Measurements from ENCODE around the gene SLC6A13. TPM values are rescaled to one million over a fixed set of nuclear protein-coding genes. Genes with fewer than 3 reads are reported as not detected.

The SLC6A13 gene
- total and polyA plus RNA-seq, 2 donors (not counting 1 experiment from before 2014, with no cell fraction given): 0.22 to 0.54 TPM

DNA sequence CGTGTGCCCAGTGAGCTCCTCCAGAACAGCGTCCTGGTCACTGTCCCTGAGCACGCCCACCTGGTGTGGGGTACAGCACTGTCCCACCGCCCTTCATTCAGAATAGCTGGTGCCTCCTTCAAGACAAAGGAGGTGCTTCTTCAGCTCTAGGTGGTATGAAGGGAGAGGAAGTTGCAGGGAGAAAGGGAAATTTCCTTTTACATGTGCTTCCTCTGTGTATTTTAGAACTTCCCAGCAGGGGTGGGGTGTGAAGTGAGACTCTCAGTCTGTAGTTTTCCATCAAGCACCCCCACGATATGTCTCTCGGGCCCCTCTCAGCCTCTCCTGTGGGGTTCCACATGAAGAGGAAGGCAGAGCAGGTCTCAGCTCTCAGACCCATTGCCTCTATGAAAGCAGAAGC, 47.5 kb downstream of the SLC6A13 start:
- no peaks in the 10 kb centered on the region for H3K36me3 ChIP-seq (replicated peaks in 1 of 2; ENCODE audit: control extremely low read depth in 1 of 2, control insufficient read depth in 1 of 2, extremely low read depth in 1 of 2, insufficient read depth in 2 of 2, low read length in 1 of 2)
- H3K27ac Mint-ChIP-seq: no peak overlapping the region
- WGBS (ENCODE audit: insufficient coverage): 72% methylated on average over 6 of the region's 6 CpGs
- no peaks in the 10 kb centered on the region for H3K9me3 Mint-ChIP-seq (ENCODE audit: insufficient read depth)
- peaks cover 10% of the 10 kb centered on the region for H3K4me1 Mint-ChIP-seq
- H3K4me3 ChIP-seq (ENCODE audit: control extremely low read depth in 1 of 5, extremely low read depth in 1 of 5, insufficient read depth in 1 of 5, low read depth in 2 of 5, low read length in 4 of 5): no peak overlapping the region
- H3K9me3 ChIP-seq (ENCODE audit: control extremely low read depth in 1 of 3, control insufficient read depth in 2 of 3, insufficient read depth in 1 of 3, low read length in 2 of 3): peaks cover 0 to 5% (median 0%) of the 10 kb centered on the region in 3 donors
- ChIA-PET POLR2A (no interaction called here), CTCF (no interaction called here)
- no peak overlapping the region for H3K9ac ChIP-seq (ENCODE audit: low read length)
- no peak for ATAC-seq (ENCODE audit: low read depth)
- H3K79me2 ChIP-seq (ENCODE audit: control insufficient read depth, insufficient read depth, low read length): no peaks in the 10 kb centered on the region
- no peak overlapping the region for H3K4me2 ChIP-seq (replicated peaks; ENCODE audit: low read depth, low read length, poor library complexity, severe bottlenecking)
- H3K27me3 ChIP-seq (replicated peaks in 1 of 4; ENCODE audit: control extremely low read depth in 1 of 4, control insufficient read depth in 3 of 4, insufficient read depth in 4 of 4, low read length in 3 of 4): peaks cover 0 to 19% (median 4%) of the 10 kb centered on the region in 4 experiments
- peaks cover 3 to 8% of the 10 kb centered on the region in 2 donors for H3K4me1 ChIP-seq (ENCODE audit: control insufficient read depth in 2 of 2, insufficient read depth in 2 of 2, low read length in 2 of 2)
- DNase-seq: no peak
- H3K27ac ChIP-seq (ENCODE audit: low read length in 2 of 2): no peak overlapping the region
- H3K27me3 Mint-ChIP-seq: peaks cover 32% of the 10 kb centered on the region
- H4K20me1 ChIP-seq (ENCODE audit: control insufficient read depth, insufficient read depth, low read length, poor library complexity, severe bottlenecking): no peaks in the 10 kb centered on the region
- H3K4me3 Mint-ChIP-seq: no peak overlapping the region
- TF ChIP-seq, protein P1, sequence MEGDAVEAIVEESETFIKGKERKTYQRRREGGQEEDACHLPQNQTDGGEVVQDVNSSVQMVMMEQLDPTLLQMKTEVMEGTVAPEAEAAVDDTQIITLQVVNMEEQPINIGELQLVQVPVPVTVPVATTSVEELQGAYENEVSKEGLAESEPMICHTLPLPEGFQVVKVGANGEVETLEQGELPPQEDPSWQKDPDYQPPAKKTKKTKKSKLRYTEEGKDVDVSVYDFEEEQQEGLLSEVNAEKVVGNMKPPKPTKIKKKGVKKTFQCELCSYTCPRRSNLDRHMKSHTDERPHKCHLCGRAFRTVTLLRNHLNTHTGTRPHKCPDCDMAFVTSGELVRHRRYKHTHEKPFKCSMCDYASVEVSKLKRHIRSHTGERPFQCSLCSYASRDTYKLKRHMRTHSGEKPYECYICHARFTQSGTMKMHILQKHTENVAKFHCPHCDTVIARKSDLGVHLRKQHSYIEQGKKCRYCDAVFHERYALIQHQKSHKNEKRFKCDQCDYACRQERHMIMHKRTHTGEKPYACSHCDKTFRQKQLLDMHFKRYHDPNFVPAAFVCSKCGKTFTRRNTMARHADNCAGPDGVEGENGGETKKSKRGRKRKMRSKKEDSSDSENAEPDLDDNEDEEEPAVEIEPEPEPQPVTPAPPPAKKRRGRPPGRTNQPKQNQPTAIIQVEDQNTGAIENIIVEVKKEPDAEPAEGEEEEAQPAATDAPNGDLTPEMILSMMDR (IDR thresholded peaks at IDR 0.05): no peak
- no peak for TF ChIP-seq EZH2 (IDR thresholded peaks at IDR 0.05; ENCODE audit: borderline replicate concordance, insufficient read depth, low read depth, low read length, poor library complexity, severe bottlenecking)
- H2AFZ ChIP-seq (ENCODE audit: insufficient read depth, low read depth, low read length, poor library complexity, severe bottlenecking): no peak overlapping the region
- intact Hi-C loops (cut with micrococcal nuclease): no loop called here

DNA sequence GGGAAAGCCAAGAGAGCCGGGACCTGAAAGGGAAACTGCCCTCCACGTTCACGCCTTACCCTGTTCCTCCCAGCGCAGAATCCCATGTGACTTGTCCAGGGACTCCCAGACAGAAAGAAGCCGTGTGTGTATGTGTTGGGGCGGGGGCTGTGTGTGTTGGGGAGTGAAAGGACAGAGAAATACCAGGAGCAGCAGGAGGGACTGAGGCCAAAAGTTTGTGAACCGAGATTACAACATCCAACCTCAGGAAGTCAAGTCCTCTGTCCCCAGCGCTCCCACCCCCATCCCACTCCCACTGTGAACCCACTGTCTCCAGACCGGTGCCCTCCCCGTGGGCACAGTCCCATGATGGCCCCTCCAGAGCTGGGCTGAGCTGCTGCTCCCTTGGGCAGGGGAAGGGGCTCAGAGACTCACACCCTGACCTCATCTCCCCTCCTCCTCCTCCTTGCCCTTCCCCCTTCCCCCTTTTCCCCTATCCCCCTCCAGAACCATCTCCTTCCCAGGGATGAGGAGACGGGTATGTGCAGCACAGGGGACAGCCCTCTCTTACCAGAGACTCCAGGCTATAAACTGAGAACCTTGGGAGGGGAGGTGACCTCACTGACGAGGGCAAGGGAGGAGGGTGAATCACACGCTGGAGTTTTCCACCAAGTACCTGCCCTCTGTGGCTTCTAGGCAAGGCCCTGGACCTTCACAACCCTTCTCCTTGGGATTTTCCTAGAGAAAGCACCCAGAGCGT, 48.5 kb downstream of the SLC6A13 start, which contains the start of gene SLC6A12:
SLC6A12 (minus strand) TSS at position 155 of the 739 bp plus-strand sequence. CDS start 4,171 bp downstream, outside the sequence.
- no peak within 1 kb of the TSS for H3K27ac ChIP-seq (ENCODE audit: low read length in 2 of 2)
- WGBS (ENCODE audit: insufficient coverage): 44% methylated on average over 6 of the region's 14 CpGs
- CTCF ChIA-PET: no interaction called here
- H2AFZ ChIP-seq (ENCODE audit: insufficient read depth, low read depth, low read length, poor library complexity, severe bottlenecking): no peak within 1 kb of the TSS
- peak within 1 kb of the TSS; percentile 29 for H3K4me3 Mint-ChIP-seq
- H3K4me1 ChIP-seq (ENCODE audit: control insufficient read depth in 2 of 2, insufficient read depth in 2 of 2, low read length in 2 of 2): peaks cover 3 to 8% of the 10 kb centered on the region in 2 donors
- H3K27ac Mint-ChIP-seq: peak within 1 kb of the TSS; percentile 16
- H3K4me2 ChIP-seq (replicated peaks; ENCODE audit: low read depth, low read length, poor library complexity, severe bottlenecking): no peak within 1 kb of the TSS
- no peak within 1 kb of the TSS for H3K4me3 ChIP-seq (ENCODE audit: control extremely low read depth in 1 of 5, extremely low read depth in 1 of 5, insufficient read depth in 1 of 5, low read depth in 2 of 5, low read length in 4 of 5)
- ATAC-seq (ENCODE audit: low read depth): no peak
- H3K4me1 Mint-ChIP-seq: peaks cover 10% of the 10 kb centered on the region
- TF ChIP-seq, protein P1 (IDR thresholded peaks at IDR 0.05): no peak
- TF ChIP-seq EZH2 (IDR thresholded peaks at IDR 0.05; ENCODE audit: borderline replicate concordance, insufficient read depth, low read depth, low read length, poor library complexity, severe bottlenecking): no peak
- POLR2A ChIA-PET: no interaction called here
- DNase-seq: no peak
- no peaks in the 10 kb centered on the region for H4K20me1 ChIP-seq (ENCODE audit: control insufficient read depth, insufficient read depth, low read length, poor library complexity, severe bottlenecking)
- peaks cover 32% of the 10 kb centered on the region for H3K27me3 Mint-ChIP-seq
- H3K9me3 ChIP-seq (ENCODE audit: control extremely low read depth in 1 of 3, control insufficient read depth in 2 of 3, insufficient read depth in 1 of 3, low read length in 2 of 3): peaks cover 0 to 5% (median 0%) of the 10 kb centered on the region in 3 donors
- no peaks in the 10 kb centered on the region for H3K9me3 Mint-ChIP-seq (ENCODE audit: insufficient read depth)
- H3K27me3 ChIP-seq (replicated peaks in 1 of 4; ENCODE audit: control extremely low read depth in 1 of 4, control insufficient read depth in 3 of 4, insufficient read depth in 4 of 4, low read length in 3 of 4): peaks cover 0 to 19% (median 4%) of the 10 kb centered on the region in 4 experiments
- H3K36me3 ChIP-seq (replicated peaks in 1 of 2; ENCODE audit: control extremely low read depth in 1 of 2, control insufficient read depth in 1 of 2, extremely low read depth in 1 of 2, insufficient read depth in 2 of 2, low read length in 1 of 2): no peaks in the 10 kb centered on the region
- intact Hi-C loops (cut with micrococcal nuclease): no loop called here
- no peaks in the 10 kb centered on the region for H3K79me2 ChIP-seq (ENCODE audit: control insufficient read depth, insufficient read depth, low read length)
- H3K9ac ChIP-seq (ENCODE audit: low read length): no peak within 1 kb of the TSS

Measured in B cell (primary cell).